HFF-Myc (cell line): ENCODE data around the gene CPNE4.

ENCODE experiments used
- DNase-seq: peaks from one replicate; pipeline ENCODE4 v3.0.0-alpha.2; 2011; ENCODE audit warnings: low read depth; ENCODE audit errors: extremely low read depth
- H3K4me3 ChIP-seq: replicated peaks from 2 replicates; pipeline ENCODE4 v1.5.1; 2011; ENCODE audit warnings: low read depth, mild to moderate bottlenecking, control low read depth, low read length
- CTCF ChIP-seq: IDR thresholded peaks from 2 replicates; pipeline ENCODE4 v1.5.1; 2012; ENCODE audit warnings: mild to moderate bottlenecking, low read depth, low read length, control low read depth; ENCODE audit errors: missing control alignments

The CPNE4 gene

GRCh38 chr3:131750256-131750655 is 284.6 kb downstream of the CPNE4 start:
- no peak for TF ChIP-seq CTCF
- no peak overlapping the region for H3K4me3 ChIP-seq
- no peak for DNase-seq

- DNase-seq: no peak
- H3K4me3 ChIP-seq: no peak overlapping the region
- TF ChIP-seq CTCF: no peak
Observed at GRCh38 chr3:131749826-131750225, 285.0 kb downstream of the CPNE4 start.

GRCh38 chr3:131747466-131747865 is 287.3 kb downstream of the CPNE4 start:
- DNase-seq: no peak
- no peak for TF ChIP-seq CTCF
- no peak overlapping the region for H3K4me3 ChIP-seq

- no peak overlapping the region for H3K4me3 ChIP-seq
- no peak for TF ChIP-seq CTCF
- DNase-seq: no peak
Observed at GRCh38 chr3:131744765-131745164, 290.0 kb downstream of the CPNE4 start.

GRCh38 chr3:131743126-131743525 is 291.7 kb downstream of the CPNE4 start:
- DNase-seq: no peak
- no peak for TF ChIP-seq CTCF
- no peak overlapping the region for H3K4me3 ChIP-seq

GRCh38 chr3:131739211-131739610 is 295.6 kb downstream of the CPNE4 start:
- H3K4me3 ChIP-seq: no peak overlapping the region
- no peak for DNase-seq
- no peak for TF ChIP-seq CTCF

GRCh38 chr3:131738095-131738494 is 296.7 kb downstream of the CPNE4 start:
- no peak for TF ChIP-seq CTCF
- no peak overlapping the region for H3K4me3 ChIP-seq
- no peak for DNase-seq
